Measurements from ENCODE around the gene FCER2.

DNA sequence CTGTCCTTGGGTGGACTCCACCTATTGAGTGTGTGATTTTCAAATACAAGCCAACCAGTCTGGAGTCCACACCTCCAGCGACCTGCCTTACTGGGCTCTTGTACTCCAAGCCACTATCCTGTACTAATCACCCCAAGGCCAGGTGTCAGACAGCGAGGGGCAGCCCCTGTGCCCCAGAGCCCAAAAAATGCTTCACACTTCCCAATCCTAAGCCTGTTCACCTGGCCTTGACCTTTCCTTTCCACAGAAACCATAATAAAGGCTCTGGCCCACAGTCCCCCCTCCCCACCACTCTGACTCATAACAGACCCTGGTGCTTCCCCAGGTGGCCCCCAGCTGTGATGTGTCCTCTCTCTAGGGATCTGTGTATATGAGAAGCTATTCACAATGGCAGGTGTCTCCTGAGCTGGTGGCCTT is 41.5 kb upstream of the FCER2 start:
- TF ChIP-seq CTCF (IDR thresholded peaks at IDR 0.05 in 8 of 11, conservative IDR thresholded peaks at IDR 0.05 in 3 of 11) (no peak), POLR2A (IDR thresholded peaks at IDR 0.05) (no peak)
